Right lung (tissue), 5 donors: ENCODE data around the gene LIPA. TPM values are rescaled to one million over a fixed set of nuclear protein-coding genes. Genes with fewer than 3 reads are reported as not detected.
"Not testable (repeated sequence)": the region's sequence is repeated elsewhere in the genome, so short reads cannot be mapped to it uniquely, and the experiment has no call there.

Experiments used
- DNase-seq, 2 donors: peaks; one replicate each; pipeline ENCODE4 v3.0.0-alpha.2; 2013
- polyA plus RNA-seq, 5 donors: library from polyadenylated mRNA; unstranded; fragments of 120-200 nt; gene quantifications; one replicate each; pipeline versions ENCODE4 v1.2.1 to v1.2.3, GENCODE V29; 2013; ENCODE audit warnings: inconsistent platforms in 1 of 5, low replicate concordance in 1 of 5; ENCODE audit not compliant: insufficient read length in 5 of 5, insufficient read depth in 1 of 5

Gene LIPA
- polyA plus RNA-seq, 5 donors = 49.9 to 74.3 (median 62.6) TPM

GRCh38 chr10:89168354-89168900, 83.1 kb downstream of the LIPA start:
- DNase-seq = not testable (repeated sequence)

- DNase-seq = no peak
Measured at GRCh38 chr10:89167915-89168314, 83.7 kb downstream of the LIPA start.

- no peak for DNase-seq
Measured at GRCh38 chr10:89165923-89166322, 85.7 kb downstream of the LIPA start.

GRCh38 chr10:89164920-89165319, 86.7 kb downstream of the LIPA start:
- no peak for DNase-seq

GRCh38 chr10:89164080-89164479, 87.5 kb downstream of the LIPA start:
- DNase-seq = no peak

Other genes with a start within 250 kb of the LIPA start
- gene CH25H, start 44.5 kb downstream of the LIPA start, polyA plus RNA-seq = under 1 TPM; 0.10 to 0.22 (median 0.21) TPM
- 10 to 100 TPM in 4 of 5 donors, 1 to 10 TPM in 1; 8.3 to 15.4 (median 14.0) TPM for gene IFIT2, start 50.3 kb upstream of the LIPA start, polyA plus RNA-seq
- 10 to 100 TPM; 11.6 to 18.4 (median 14.1) TPM for gene IFIT3, start 76.2 kb upstream of the LIPA start, polyA plus RNA-seq
- 1 to 10 TPM in 1 of 5 donors, under 1 TPM in 4; 0.13 to 1.1 (median 0.51) TPM for gene IFIT1B, start 126.3 kb upstream of the LIPA start, polyA plus RNA-seq
- gene IFIT1, start 140.8 kb upstream of the LIPA start, polyA plus RNA-seq = 10 to 100 TPM; 12.5 to 23.3 (median 20.9) TPM
- 10 to 100 TPM; 14.9 to 22.5 (median 16.5) TPM for gene IFIT5, start 162.8 kb upstream of the LIPA start, polyA plus RNA-seq